HuH-7 (cell line): ENCODE measurements around the gene MYO15A.
"Not testable (repeated sequence)": the region's sequence is repeated elsewhere in the genome, so short reads cannot be mapped to it uniquely, and the experiment has no call there.

Experiments
- DNase-seq: peaks from one replicate; pipeline ENCODE4 v3.0.0; 2011; ENCODE audit warnings: low spot score

MYO15A gene

GRCh38 chr17:18185391-18185790, 76.8 kb downstream of the MYO15A start:
- no peak for DNase-seq

GRCh38 chr17:18185832-18186626, 77.5 kb downstream of the MYO15A start:
- DNase-seq = no peak

- no peak for DNase-seq
Measured at GRCh38 chr17:18186627-18186982, 78.0 kb downstream of the MYO15A start.

GRCh38 chr17:18187226-18187625, 78.7 kb downstream of the MYO15A start:
- DNase-seq = no peak

- DNase-seq = no peak
Measured at GRCh38 chr17:18187821-18188761, 79.5 kb downstream of the MYO15A start.

GRCh38 chr17:18190628-18191235, 82.2 kb downstream of the MYO15A start:
- no peak for DNase-seq

GRCh38 chr17:18191236-18191667, 82.7 kb downstream of the MYO15A start:
- DNase-seq = no peak

- DNase-seq = no peak
Measured at GRCh38 chr17:18191967-18192366, 83.4 kb downstream of the MYO15A start.

- no peak for DNase-seq
Measured at GRCh38 chr17:18194394-18194793, 85.8 kb downstream of the MYO15A start.

GRCh38 chr17:18194804-18195203, 86.2 kb downstream of the MYO15A start:
- DNase-seq = no peak

- no peak for DNase-seq
Measured at GRCh38 chr17:18195246-18195645, 86.7 kb downstream of the MYO15A start.

GRCh38 chr17:18197535-18198194, 89.1 kb downstream of the MYO15A start:
- DNase-seq = no peak

- no peak for DNase-seq
Measured at GRCh38 chr17:18198530-18198929, 90.0 kb downstream of the MYO15A start.

GRCh38 chr17:18201108-18201507, 92.6 kb downstream of the MYO15A start:
- DNase-seq = no peak

GRCh38 chr17:18203308-18203707, 94.8 kb downstream of the MYO15A start:
- no peak for DNase-seq

- DNase-seq = no peak
Measured at GRCh38 chr17:18205861-18206260, 97.3 kb downstream of the MYO15A start.

- DNase-seq = no peak
Measured at GRCh38 chr17:18206962-18207361, 98.4 kb downstream of the MYO15A start.

GRCh38 chr17:18208092-18208491, 99.5 kb downstream of the MYO15A start:
- no peak for DNase-seq

- no peak for DNase-seq
Measured at GRCh38 chr17:18213666-18214270, 105.2 kb downstream of the MYO15A start.

- not testable (repeated sequence) for DNase-seq
Measured at GRCh38 chr17:18216906-18217305, 108.3 kb downstream of the MYO15A start.

GRCh38 chr17:18217412-18218015, 109.0 kb downstream of the MYO15A start:
- DNase-seq = peak; percentile 81
